Endothelial cell of hepatic sinusoid (primary cell): ENCODE measurements around the gene OSBPL1A.

Experiments
- in situ Hi-C: cut with HindIII; loops from 2 replicates; pipeline ENCODE4 v1.10.0; 2017; ENCODE audit warnings: low sequenced_read_pairs

The OSBPL1A gene

GRCh38 chr18:24397694-24398368, at the start of gene OSBPL1A:
Gene OSBPL1A (minus strand): TSS chr18:24397824. CDS start chr18:24377533, 20,291 bp downstream.
- in situ Hi-C loops, result no loop called here

GRCh38 chr18:24446953-24447538, 49.4 kb upstream of the OSBPL1A start:
- in situ Hi-C loops, result no loop called here

- in situ Hi-C loops, result no loop called here
These were observed 48.8 kb upstream of the OSBPL1A start for GRCh38 chr18:24446453-24446852.

GRCh38 chr18:24443870-24444269, 46.2 kb upstream of the OSBPL1A start:
- in situ Hi-C loops, result no loop called here

GRCh38 chr18:24436939-24437338, 39.3 kb upstream of the OSBPL1A start:
- in situ Hi-C loops, result no loop called here

GRCh38 chr18:24432618-24433017, 35.0 kb upstream of the OSBPL1A start:
- in situ Hi-C loops, result no loop called here

GRCh38 chr18:24429188-24429587, 31.6 kb upstream of the OSBPL1A start:
- in situ Hi-C loops, result no loop called here

GRCh38 chr18:24428709-24429108, 31.1 kb upstream of the OSBPL1A start:
- in situ Hi-C loops, result no loop called here

- in situ Hi-C loops, result no loop called here
These were observed 29.9 kb upstream of the OSBPL1A start for GRCh38 chr18:24427484-24427883.

- in situ Hi-C loops, result no loop called here
These were observed 29.0 kb upstream of the OSBPL1A start, which contains the start of gene IMPACT for GRCh38 chr18:24426398-24427294. Gene IMPACT (plus strand): TSS chr18:24426670. CDS start chr18:24426757, 87 bp downstream.

- in situ Hi-C loops, result no loop called here
These were observed 28.4 kb upstream of the OSBPL1A start for GRCh38 chr18:24426073-24426397.

- in situ Hi-C loops, result loop anchor here (5.0 kb wide), 1 partner anchor 40 kb away; the partner anchor contains the start of gene HRH4
These were observed 24.2 kb upstream of the OSBPL1A start for GRCh38 chr18:24421831-24422230.

- in situ Hi-C loops, result loop anchor here (5.0 kb wide), 1 partner anchor 42 kb away; the partner anchor contains the start of gene HRH4
These were observed 22.9 kb upstream of the OSBPL1A start for GRCh38 chr18:24420551-24420950.

- in situ Hi-C loops, result no loop called here
These were observed 19.9 kb upstream of the OSBPL1A start for GRCh38 chr18:24417480-24417879.

- in situ Hi-C loops, result no loop called here
These were observed 16.9 kb upstream of the OSBPL1A start for GRCh38 chr18:24414349-24415003.

- in situ Hi-C loops, result no loop called here
These were observed 15.5 kb upstream of the OSBPL1A start for GRCh38 chr18:24413148-24413547.

GRCh38 chr18:24408496-24408895, 10.9 kb upstream of the OSBPL1A start:
- in situ Hi-C loops, result no loop called here

GRCh38 chr18:24404591-24404990, 7.0 kb upstream of the OSBPL1A start:
- in situ Hi-C loops, result no loop called here

GRCh38 chr18:24403076-24403475, 5.5 kb upstream of the OSBPL1A start:
- in situ Hi-C loops, result no loop called here

- in situ Hi-C loops, result no loop called here
These were observed 4.7 kb upstream of the OSBPL1A start for GRCh38 chr18:24402209-24402785.

GRCh38 chr18:24400587-24400986, 3.0 kb upstream of the OSBPL1A start:
- in situ Hi-C loops, result no loop called here
